Measurements from ENCODE around the gene LMNB1. TPM values are rescaled to one million over a fixed set of nuclear protein-coding genes. Genes with fewer than 3 reads are reported as not detected.
A peak's percentile ranks its signal among the peaks of the same experiment; 100 is the strongest.

Gene LMNB1
- total RNA-seq, 6 donors from 2014 or later = 11.1 to 18.5 (median 15.9) TPM

DNA sequence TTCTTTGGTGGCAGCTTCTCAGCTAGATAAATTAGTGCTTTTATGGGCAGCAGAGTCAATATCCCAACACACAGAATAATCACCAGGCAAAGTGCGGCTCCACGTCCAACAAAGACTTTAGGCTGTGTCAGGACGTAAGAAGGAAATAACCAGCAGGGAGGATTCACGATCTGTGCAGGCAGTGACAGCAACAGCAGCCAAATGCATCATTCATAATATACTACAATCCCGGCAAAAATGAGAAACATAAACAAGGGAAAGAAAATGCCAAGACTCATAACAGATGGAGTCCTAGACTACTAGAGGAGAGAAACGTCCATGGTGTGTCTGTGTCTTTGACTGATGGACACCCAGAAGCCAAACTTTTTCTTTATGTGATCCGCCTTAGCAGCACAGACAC lies 100.7 kb downstream of the LMNB1 start:
- H3K36me3 ChIP-seq = no peaks in the 10 kb centered on the region
- ATAC-seq (ENCODE audit: low FRiP score in 2 of 2) (no peak), DNase-seq (no peak)
- H3K27me3 ChIP-seq = no peaks in the 10 kb centered on the region
- H3K4me3 ChIP-seq = no peak overlapping the region
- 64 to 70% methylated on average over 7 of the region's 7 CpGs for WGBS, 2 donors
- H3K4me1 ChIP-seq = peaks cover 0 to 7% (median 0%) of the 10 kb centered on the region in 4 donors
- no peak overlapping the region for H3K27ac ChIP-seq
- no peaks in the 10 kb centered on the region for H3K9me3 ChIP-seq
- TF ChIP-seq EP300 (IDR thresholded peaks at IDR 0.05) (no peak), POLR2A (IDR thresholded peaks at IDR 0.05) (no peak), POLR2AphosphoS5 (IDR thresholded peaks at IDR 0.05) (no peak)
- TF ChIP-seq, protein P1, sequence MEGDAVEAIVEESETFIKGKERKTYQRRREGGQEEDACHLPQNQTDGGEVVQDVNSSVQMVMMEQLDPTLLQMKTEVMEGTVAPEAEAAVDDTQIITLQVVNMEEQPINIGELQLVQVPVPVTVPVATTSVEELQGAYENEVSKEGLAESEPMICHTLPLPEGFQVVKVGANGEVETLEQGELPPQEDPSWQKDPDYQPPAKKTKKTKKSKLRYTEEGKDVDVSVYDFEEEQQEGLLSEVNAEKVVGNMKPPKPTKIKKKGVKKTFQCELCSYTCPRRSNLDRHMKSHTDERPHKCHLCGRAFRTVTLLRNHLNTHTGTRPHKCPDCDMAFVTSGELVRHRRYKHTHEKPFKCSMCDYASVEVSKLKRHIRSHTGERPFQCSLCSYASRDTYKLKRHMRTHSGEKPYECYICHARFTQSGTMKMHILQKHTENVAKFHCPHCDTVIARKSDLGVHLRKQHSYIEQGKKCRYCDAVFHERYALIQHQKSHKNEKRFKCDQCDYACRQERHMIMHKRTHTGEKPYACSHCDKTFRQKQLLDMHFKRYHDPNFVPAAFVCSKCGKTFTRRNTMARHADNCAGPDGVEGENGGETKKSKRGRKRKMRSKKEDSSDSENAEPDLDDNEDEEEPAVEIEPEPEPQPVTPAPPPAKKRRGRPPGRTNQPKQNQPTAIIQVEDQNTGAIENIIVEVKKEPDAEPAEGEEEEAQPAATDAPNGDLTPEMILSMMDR (IDR thresholded peaks at IDR 0.05) = no peak

DNA sequence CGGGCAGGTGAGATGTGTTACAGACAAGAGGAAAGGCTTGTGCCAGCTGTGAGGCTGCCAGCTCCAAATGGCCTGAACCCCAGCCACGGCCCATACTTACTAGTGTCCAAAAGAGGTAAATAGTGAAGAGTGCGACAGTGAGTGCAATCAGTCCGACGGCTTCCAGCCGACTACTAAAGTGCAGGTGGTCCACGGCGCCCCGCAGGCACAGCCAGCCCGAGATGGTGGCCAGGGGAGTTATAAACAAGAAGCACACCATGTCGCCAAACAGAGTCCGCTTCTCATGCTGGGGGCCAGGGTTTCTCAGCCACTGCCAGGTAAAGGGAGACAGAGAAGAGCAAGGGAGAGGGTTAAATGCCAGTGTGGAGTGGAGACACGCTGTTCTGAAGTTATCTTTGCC lies 101.1 kb downstream of the LMNB1 start:
- WGBS, 2 donors = 90% methylated on average over 13 of the region's 13 CpGs
- H3K36me3 ChIP-seq = no peaks in the 10 kb centered on the region
- peak in 1 of 2 donors; percentile 76 for DNase-seq
- no peak for ATAC-seq (ENCODE audit: low FRiP score in 2 of 2)
- H3K4me1 ChIP-seq = peaks cover 0 to 4% (median 0%) of the 10 kb centered on the region in 4 donors
- no peak overlapping the region for H3K27ac ChIP-seq
- no peaks in the 10 kb centered on the region for H3K27me3 ChIP-seq
- TF ChIP-seq POLR2A (IDR thresholded peaks at IDR 0.05) (no peak), POLR2AphosphoS5 (IDR thresholded peaks at IDR 0.05) (no peak), EP300 (IDR thresholded peaks at IDR 0.05) (no peak)
- TF ChIP-seq, protein P1 (IDR thresholded peaks at IDR 0.05) = no peak
- no peak overlapping the region for H3K4me3 ChIP-seq
- H3K9me3 ChIP-seq = no peaks in the 10 kb centered on the region

DNA sequence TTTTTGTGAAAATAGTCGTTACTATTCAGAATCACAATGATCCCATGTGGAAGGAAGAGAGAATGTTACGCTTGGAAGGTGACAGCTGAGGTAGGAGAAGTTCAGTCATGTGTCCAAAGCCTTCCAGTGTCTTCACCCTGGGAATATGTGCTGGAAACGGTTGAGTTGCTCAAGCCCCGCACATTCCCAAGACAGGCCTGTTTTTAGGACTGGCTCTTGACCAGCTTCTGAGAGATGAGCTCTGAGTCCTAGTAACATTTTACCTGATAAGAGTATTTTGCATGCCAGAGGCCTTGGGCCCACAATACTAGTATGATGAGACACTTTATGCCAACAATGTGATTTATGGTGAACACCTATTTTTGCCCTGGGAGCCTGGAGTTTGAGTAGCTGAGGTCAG lies 101.7 kb downstream of the LMNB1 start:
- TF ChIP-seq POLR2AphosphoS5 (IDR thresholded peaks at IDR 0.05) (no peak), POLR2A (IDR thresholded peaks at IDR 0.05) (no peak), EP300 (IDR thresholded peaks at IDR 0.05) (no peak)
- TF ChIP-seq, protein P1 (IDR thresholded peaks at IDR 0.05) = no peak
- Histone ChIP-seq H3K9me3 (no peaks in the 10 kb centered on the region), H3K36me3 (no peaks in the 10 kb centered on the region), H3K27ac (no peak overlapping the region), H3K4me1 (peaks cover 0 to 4% (median 0%) of the 10 kb centered on the region in 4 donors), H3K4me3 (no peak overlapping the region), H3K27me3 (no peaks in the 10 kb centered on the region)
- no peak for DNase-seq
- no peak for ATAC-seq (ENCODE audit: low FRiP score in 2 of 2)
- WGBS, 2 donors = 95 to 96% methylated on average over 4 of the region's 4 CpGs

DNA sequence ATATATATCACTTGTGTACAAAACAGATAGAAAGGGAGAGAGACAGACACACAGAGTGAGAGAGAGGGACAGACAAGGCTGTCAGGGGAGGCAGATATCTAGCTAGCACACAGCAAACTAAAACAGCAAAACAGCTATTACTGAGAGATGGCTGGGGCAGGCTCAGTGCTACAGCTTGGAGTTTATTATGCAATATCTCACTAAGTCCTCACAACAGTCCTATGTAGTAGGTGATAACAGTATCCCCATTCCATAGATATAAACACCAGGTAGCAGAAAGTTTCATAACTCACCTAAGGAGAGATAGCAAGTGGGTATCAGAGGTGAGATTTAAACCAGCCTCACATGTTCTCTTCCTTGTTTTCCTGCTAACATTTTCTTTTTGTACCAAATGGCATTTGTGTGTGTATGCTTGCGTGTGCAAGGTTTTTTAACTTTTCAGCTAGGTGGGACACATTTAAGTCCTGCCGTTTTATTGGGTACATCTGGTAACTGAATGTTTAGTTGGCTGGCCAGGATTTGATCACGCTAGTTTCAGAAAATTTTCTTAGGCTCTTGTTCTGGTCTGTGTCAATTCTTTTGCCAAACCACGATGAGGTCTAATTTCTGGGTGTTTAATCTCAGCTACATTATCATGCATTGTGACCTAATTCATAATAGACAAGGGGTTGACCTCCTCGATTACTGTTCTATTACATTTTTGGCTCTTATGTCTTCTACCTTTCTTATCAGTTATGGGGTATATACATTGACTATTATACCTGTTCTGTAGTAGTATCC lies 105.1 kb downstream of the LMNB1 start:
- 84 to 94% methylated on average over 5 of the region's 5 CpGs for WGBS, 2 donors
- H3K4me1 ChIP-seq = peaks cover 0 to 4% (median 0%) of the 10 kb centered on the region in 4 donors
- H3K27ac ChIP-seq = no peak overlapping the region
- DNase-seq = no peak
- no peak for ATAC-seq (ENCODE audit: low FRiP score in 2 of 2)
- TF ChIP-seq, protein P1 (IDR thresholded peaks at IDR 0.05) = no peak
- TF ChIP-seq POLR2A (IDR thresholded peaks at IDR 0.05) (no peak), EP300 (IDR thresholded peaks at IDR 0.05) (no peak), POLR2AphosphoS5 (IDR thresholded peaks at IDR 0.05) (no peak)
- H3K4me3 ChIP-seq = no peak overlapping the region
- no peaks in the 10 kb centered on the region for H3K9me3 ChIP-seq
- H3K36me3 ChIP-seq = no peaks in the 10 kb centered on the region
- H3K27me3 ChIP-seq = no peaks in the 10 kb centered on the region

Measured in upper lobe of left lung (tissue), 6 donors.